Measurements from ENCODE around the gene RAC3. TPM values are rescaled to one million over a fixed set of nuclear protein-coding genes. Genes with fewer than 3 reads are reported as not detected.

The RAC3 gene
- total and polyA plus RNA-seq, 2 of the 8 experiments (the other 6 are each of a cell fraction or from before 2014, with no cell fraction given) = 177 to 299 TPM

DNA sequence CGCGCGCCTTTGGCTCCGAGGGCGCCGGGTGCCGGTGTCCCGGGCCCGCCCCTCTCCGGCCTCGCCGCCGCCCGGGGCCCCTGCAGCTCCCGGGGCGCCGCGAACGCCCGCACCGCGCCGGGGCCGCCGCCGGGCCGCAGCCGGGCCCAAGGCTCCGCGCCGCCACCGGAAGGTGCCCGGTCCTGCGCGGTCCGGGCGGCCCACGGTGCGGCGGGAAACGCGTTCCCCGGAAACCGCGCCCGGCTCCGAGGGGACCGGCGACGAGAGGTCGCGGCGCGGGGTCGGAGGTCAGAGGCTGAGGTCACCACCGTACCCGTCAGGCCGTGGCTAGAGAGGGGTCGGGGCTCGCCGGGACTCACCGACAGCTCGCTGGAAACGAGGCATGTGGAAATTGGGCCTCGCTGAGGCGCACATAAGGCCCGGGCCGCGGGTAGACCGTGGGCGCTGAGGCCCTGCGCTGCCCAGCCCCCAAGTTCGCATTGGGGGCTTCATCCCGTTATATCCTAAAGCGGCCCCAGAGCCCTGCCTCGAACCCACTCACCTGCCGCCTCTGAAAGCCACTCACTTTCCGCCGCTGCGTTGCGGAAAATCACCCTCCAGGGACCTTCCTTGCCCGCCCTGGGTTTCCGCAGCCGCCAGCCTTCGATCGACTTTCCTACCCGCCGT is 34.3 kb downstream of the RAC3 start, which contains the start of gene DUS1L:
TSS of gene DUS1L (minus strand) at position 167 of the 666 bp plus-strand sequence. CDS start 745 bp downstream, outside the sequence.
- H3K4ac ChIP-seq (replicated peaks; ENCODE audit: insufficient read length, low read depth, low read length) = no peak within 1 kb of the TSS
- peak within 1 kb of the TSS; percentile 88 for H4K5ac ChIP-seq (ENCODE audit: insufficient read length, low read depth, low read length)
- no peak within 1 kb of the TSS for H2BK120ac ChIP-seq (replicated peaks; ENCODE audit: low read depth, low read length)
- no peak within 1 kb of the TSS for H3K27ac ChIP-seq (ENCODE audit: low read depth, low read length)
- H3K4me1 ChIP-seq (replicated peaks in 1 of 4; ENCODE audit: control insufficient read depth in 3 of 4, insufficient read depth in 4 of 4, low read length in 3 of 4) = peaks cover 0 to 10% (median 5%) of the 10 kb centered on the region in 4 experiments; a peak in 5 of 7 replicates
- no peak within 1 kb of the TSS for H2BK15ac ChIP-seq (ENCODE audit: low read length)
- 30% methylated on average over 35 of the region's 88 CpGs; no CpG with 5 or more reads in 1 of the 2 experiments for WGBS, 2 experiments (ENCODE audit: extremely low coverage in 1 of 2, insufficient coverage in 1 of 2, insufficient read length in 1 of 2, insufficient replicate concordance in 2 of 2, low coverage in 1 of 2, low lambda C conversion rate in 2 of 2, missing lambda C conversion rate in 1 of 2)
- H3K9ac ChIP-seq (replicated peaks in 1 of 4; ENCODE audit: extremely low read depth in 1 of 4, low read depth in 3 of 4, low read length in 3 of 4) = peak within 1 kb of the TSS; percentile 4 to 93 (median 58); a peak in 6 of 7 replicates
- DNase-seq (ENCODE audit: low read depth in 1 of 2, low spot score in 2 of 2) = peak in 1 of 2 experiments; percentile 85
- no peak within 1 kb of the TSS for H2AK5ac ChIP-seq (ENCODE audit: low read depth, low read length)
- H4K91ac ChIP-seq (replicated peaks; ENCODE audit: insufficient read length, low read length) = peak within 1 kb of the TSS; percentile 81
- POLR2A ChIA-PET (ENCODE audit: partially characterized antibody) = interaction anchor here (0.7 to 16.2 kb wide), 15 partner anchors 10 to 140 kb away, joined by 3 to 161 read pairs (median 4); partner anchors contain the start of genes FASN, GPS1 and RFNG
- H2BK5ac ChIP-seq (ENCODE audit: low read depth, low read length) = no peak within 1 kb of the TSS
- peak within 1 kb of the TSS; percentile 97 for H4K8ac ChIP-seq (ENCODE audit: extremely low read depth, insufficient read depth, low read length)
- peak within 1 kb of the TSS; percentile 90 for H3K18ac ChIP-seq (ENCODE audit: extremely low read depth, low read length)
- no peak within 1 kb of the TSS for H2BK20ac ChIP-seq (ENCODE audit: low read length)
- peak within 1 kb of the TSS; percentile 37 to 79 for H3K4me2 ChIP-seq (ENCODE audit: insufficient read depth in 1 of 2, low read depth in 2 of 2, low read length in 2 of 2)
- no peaks in the 10 kb centered on the region for H3K27me3 ChIP-seq (replicated peaks in 1 of 4; ENCODE audit: control insufficient read depth in 3 of 4, extremely low read depth in 1 of 4, insufficient read depth in 3 of 4, low read length in 3 of 4)
- peaks cover 8% of the 10 kb centered on the region; the same call in 1 of the 2 replicates for H3K23me2 ChIP-seq (ENCODE audit: low read depth, low read length)
- peaks cover 2 to 12% (median 9%) of the 10 kb centered on the region in 4 experiments; a peak in 5 of 8 replicates for H3K36me3 ChIP-seq (ENCODE audit: control insufficient read depth in 2 of 4, insufficient read depth in 4 of 4, low read length in 3 of 4)
- H3K56ac ChIP-seq (replicated peaks; ENCODE audit: insufficient read length, low read depth, low read length) = peak within 1 kb of the TSS; percentile 46
- H3K4me3 ChIP-seq (ENCODE audit: extremely low read depth in 1 of 4, insufficient read depth in 2 of 4, low read depth in 3 of 4, low read length in 4 of 4) = peak within 1 kb of the TSS; percentile 53 to 93 (median 77)
- no peak within 1 kb of the TSS for H3K14ac ChIP-seq (ENCODE audit: insufficient read length)
- peaks cover 0 to 3% of the 10 kb centered on the region in 2 experiments for H4K20me1 ChIP-seq (replicated peaks in 1 of 2; ENCODE audit: control insufficient read depth in 1 of 2, insufficient read depth in 2 of 2, low read length in 2 of 2)
- peaks cover 5% of the 10 kb centered on the region; the same call in 1 of the 2 replicates for H3K79me1 ChIP-seq (ENCODE audit: low read depth, low read length)
- peak within 1 kb of the TSS; percentile 74; the same call in 1 of the 2 replicates for H2AFZ ChIP-seq (ENCODE audit: low read length)
- no peaks in the 10 kb centered on the region for H3K9me3 ChIP-seq (ENCODE audit: insufficient read depth in 2 of 2, low read depth in 1 of 2, low read length in 1 of 2)
- H2BK12ac ChIP-seq (ENCODE audit: low read depth, low read length) = no peak within 1 kb of the TSS
- CTCF ChIA-PET (ENCODE audit: partially characterized antibody) = interaction anchor here (0.7 to 4.3 kb wide), 11 partner anchors 10 to 45 kb away, joined by 3 to 21 read pairs (median 3); partner anchors contain the start of genes DCXR, FASN and RAC3
- H3K23ac ChIP-seq (ENCODE audit: insufficient read length) = no peak within 1 kb of the TSS
- no peaks in the 10 kb centered on the region for H3K79me2 ChIP-seq (ENCODE audit: control insufficient read depth in 1 of 2, insufficient read depth in 2 of 2, low read length in 2 of 2)
- FAIRE-seq = no peak
- TF ChIP-seq TAF7 (optimal IDR thresholded peaks at IDR 0.05; ENCODE audit: borderline replicate concordance, low read depth, low read length) = peak; percentile 90
- TF ChIP-seq, protein P1, sequence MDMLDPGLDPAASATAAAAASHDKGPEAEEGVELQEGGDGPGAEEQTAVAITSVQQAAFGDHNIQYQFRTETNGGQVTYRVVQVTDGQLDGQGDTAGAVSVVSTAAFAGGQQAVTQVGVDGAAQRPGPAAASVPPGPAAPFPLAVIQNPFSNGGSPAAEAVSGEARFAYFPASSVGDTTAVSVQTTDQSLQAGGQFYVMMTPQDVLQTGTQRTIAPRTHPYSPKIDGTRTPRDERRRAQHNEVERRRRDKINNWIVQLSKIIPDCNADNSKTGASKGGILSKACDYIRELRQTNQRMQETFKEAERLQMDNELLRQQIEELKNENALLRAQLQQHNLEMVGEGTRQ (IDR thresholded peaks at IDR 0.05; ENCODE audit: low read length) = no peak
- no peak for TF ChIP-seq KDM1A (IDR thresholded peaks at IDR 0.05; ENCODE audit: borderline replicate concordance, low read length)
- TF ChIP-seq RXRA (IDR thresholded peaks at IDR 0.05; ENCODE audit: insufficient read depth, low read depth, low read length) = no peak
- no peak for TF ChIP-seq EZH2 (IDR thresholded peaks at IDR 0.05; ENCODE audit: low read depth, low read length, severe bottlenecking)
- peak; percentile 69 to 80; a peak in 3 of 4 replicates for TF ChIP-seq SIN3A (conservative IDR thresholded peaks at IDR 0.05 in 1 of 2, IDR thresholded peaks at IDR 0.05 in 1 of 2; ENCODE audit: low read depth in 1 of 2, low read length in 2 of 2)
- no peak; the same call in 1 of the 2 replicates for TF ChIP-seq E2F6 (IDR thresholded peaks at IDR 0.05)
- peak; percentile 73 for TF ChIP-seq CHD2 (IDR thresholded peaks at IDR 0.05; ENCODE audit: low read length)
- TF ChIP-seq RBBP5 (IDR thresholded peaks at IDR 0.05; ENCODE audit: borderline replicate concordance, low read depth, low read length) = no peak; the same call in 1 of the 2 replicates

Data from H1 (cell line).